22Rv1 (cell line): ENCODE results near the gene MAP2K2.

ENCODE experiments used
- CTCF ChIP-seq: fragments of 450-650 bp; IDR thresholded peaks from 2 replicates; pipeline ENCODE4 v1.5.1; 2017; ENCODE audit warnings: mild to moderate bottlenecking
- ZFX ChIP-seq: fragments of 450-650 bp; IDR thresholded peaks from 2 replicates; pipeline ENCODE4 v1.6.1; 2017; ENCODE audit warnings: antibody characterized with exemption, borderline replicate concordance

- TF ChIP-seq CTCF (no peak), ZFX (no peak)
Measured at GRCh38 chr19:4115050-4115817, 8.7 kb downstream of the MAP2K2 start.
